ENCODE measurements around the gene CHERP. TPM values are rescaled to one million over a fixed set of nuclear protein-coding genes. Genes with fewer than 3 reads are reported as not detected.

CHERP gene
- total RNA-seq, 1 experiment from 2014 or later, result 4.7 TPM

GRCh38 chr19:16542910-16543472, 754 bp upstream of the CHERP start:
- no peak for DNase-seq (ENCODE audit: low read depth)

- DNase-seq (ENCODE audit: low read depth), result no peak
Measured at GRCh38 chr19:16541526-16542044, 652 bp downstream of the CHERP start.

- no peak for DNase-seq (ENCODE audit: low read depth)
Measured at GRCh38 chr19:16540948-16541347, 1.3 kb downstream of the CHERP start.

- no peak for DNase-seq (ENCODE audit: low read depth)
Measured at GRCh38 chr19:16537111-16537510, 5.1 kb downstream of the CHERP start.

- no peak for DNase-seq (ENCODE audit: low read depth)
Measured at GRCh38 chr19:16536130-16536529, 6.1 kb downstream of the CHERP start.

GRCh38 chr19:16535381-16535780, 6.9 kb downstream of the CHERP start:
- DNase-seq (ENCODE audit: low read depth), result no peak

GRCh38 chr19:16532440-16533234, 9.6 kb downstream of the CHERP start:
- DNase-seq (ENCODE audit: low read depth), result no peak

GRCh38 chr19:16531380-16531669, 10.9 kb downstream of the CHERP start:
- no peak for DNase-seq (ENCODE audit: low read depth)

- no peak for DNase-seq (ENCODE audit: low read depth)
Measured at GRCh38 chr19:16530540-16531379, 11.5 kb downstream of the CHERP start.

GRCh38 chr19:16529466-16530144, 12.6 kb downstream of the CHERP start:
- DNase-seq (ENCODE audit: low read depth), result no peak

GRCh38 chr19:16527971-16528521, 14.2 kb downstream of the CHERP start:
- DNase-seq (ENCODE audit: low read depth), result peak; percentile 32

GRCh38 chr19:16527334-16527935, 14.8 kb downstream of the CHERP start:
- DNase-seq (ENCODE audit: low read depth), result no peak

GRCh38 chr19:16525751-16526481, 16.3 kb downstream of the CHERP start:
- DNase-seq (ENCODE audit: low read depth), result no peak

GRCh38 chr19:16524991-16525734, 17.1 kb downstream of the CHERP start:
- DNase-seq (ENCODE audit: low read depth), result no peak

- DNase-seq (ENCODE audit: low read depth), result no peak
Measured at GRCh38 chr19:16522559-16523377, 19.5 kb downstream of the CHERP start.

GRCh38 chr19:16521715-16522289, 20.4 kb downstream of the CHERP start:
- no peak for DNase-seq (ENCODE audit: low read depth)

GRCh38 chr19:16520986-16521624, 21.1 kb downstream of the CHERP start:
- DNase-seq (ENCODE audit: low read depth), result no peak
